ENCODE results near the gene FHOD3. TPM values are rescaled to one million over a fixed set of nuclear protein-coding genes. Genes with fewer than 3 reads are reported as not detected.

The FHOD3 gene
- total RNA-seq, 2 donors from 2014 or later = 19.8 to 24.9 TPM

GRCh38 chr18:36325846-36326245, 28.3 kb downstream of the FHOD3 start:
- Histone ChIP-seq H3K9me3 (no peaks in the 10 kb centered on the region), H3K36me3 (no peaks in the 10 kb centered on the region), H3K4me3 (no peak overlapping the region), H3K27ac (no peak overlapping the region), H3K4me1 (ENCODE audit: control insufficient read depth in 1 of 2, low read depth in 2 of 2) (peaks cover 0 to 9% of the 10 kb centered on the region in 2 donors), H3K27me3 (replicated peaks; ENCODE audit: insufficient read depth) (no peaks in the 10 kb centered on the region)
- no peak for DNase-seq (ENCODE audit: low spot score)
- ATAC-seq (ENCODE audit: insufficient number of reproducible peaks, low FRiP score, low read depth) = no peak
- TF ChIP-seq CTCF (IDR thresholded peaks at IDR 0.05) = no peak

GRCh38 chr18:36326771-36327170, 29.3 kb downstream of the FHOD3 start:
- no peak for TF ChIP-seq CTCF (IDR thresholded peaks at IDR 0.05)
- Histone ChIP-seq H3K9me3 (no peaks in the 10 kb centered on the region), H3K36me3 (no peaks in the 10 kb centered on the region), H3K4me1 (ENCODE audit: control insufficient read depth in 1 of 2, low read depth in 2 of 2) (peaks cover 0 to 9% of the 10 kb centered on the region in 2 donors), H3K4me3 (no peak overlapping the region), H3K27me3 (replicated peaks; ENCODE audit: insufficient read depth) (no peaks in the 10 kb centered on the region), H3K27ac (no peak overlapping the region)
- DNase-seq (ENCODE audit: low spot score) (no peak), ATAC-seq (ENCODE audit: insufficient number of reproducible peaks, low FRiP score, low read depth) (no peak)

GRCh38 chr18:36327352-36328316, 30.1 kb downstream of the FHOD3 start:
- H3K27ac ChIP-seq = no peak overlapping the region
- no peaks in the 10 kb centered on the region for H3K36me3 ChIP-seq
- H3K4me1 ChIP-seq (ENCODE audit: control insufficient read depth in 1 of 2, low read depth in 2 of 2) = peaks cover 0 to 9% of the 10 kb centered on the region in 2 donors
- H3K9me3 ChIP-seq = no peaks in the 10 kb centered on the region
- no peaks in the 10 kb centered on the region for H3K27me3 ChIP-seq (replicated peaks; ENCODE audit: insufficient read depth)
- no peak for ATAC-seq (ENCODE audit: insufficient number of reproducible peaks, low FRiP score, low read depth)
- H3K4me3 ChIP-seq = no peak overlapping the region
- no peak for TF ChIP-seq CTCF (IDR thresholded peaks at IDR 0.05)
- no peak for DNase-seq (ENCODE audit: low spot score)

GRCh38 chr18:36328385-36328858, 30.9 kb downstream of the FHOD3 start:
- no peak for DNase-seq (ENCODE audit: low spot score)
- no peaks in the 10 kb centered on the region for H3K9me3 ChIP-seq
- no peak for TF ChIP-seq CTCF (IDR thresholded peaks at IDR 0.05)
- H3K4me3 ChIP-seq = no peak overlapping the region
- peaks cover 0 to 9% of the 10 kb centered on the region in 2 donors for H3K4me1 ChIP-seq (ENCODE audit: control insufficient read depth in 1 of 2, low read depth in 2 of 2)
- no peaks in the 10 kb centered on the region for H3K27me3 ChIP-seq (replicated peaks; ENCODE audit: insufficient read depth)
- no peak for ATAC-seq (ENCODE audit: insufficient number of reproducible peaks, low FRiP score, low read depth)
- H3K36me3 ChIP-seq = no peaks in the 10 kb centered on the region
- H3K27ac ChIP-seq = no peak overlapping the region

- Histone ChIP-seq H3K36me3 (no peaks in the 10 kb centered on the region), H3K4me1 (ENCODE audit: control insufficient read depth in 1 of 2, low read depth in 2 of 2) (peaks cover 0 to 9% of the 10 kb centered on the region in 2 donors), H3K27me3 (replicated peaks; ENCODE audit: insufficient read depth) (no peaks in the 10 kb centered on the region), H3K4me3 (no peak overlapping the region), H3K9me3 (no peaks in the 10 kb centered on the region), H3K27ac (no peak overlapping the region)
- ATAC-seq (ENCODE audit: insufficient number of reproducible peaks, low FRiP score, low read depth) = no peak
- no peak for DNase-seq (ENCODE audit: low spot score)
- no peak for TF ChIP-seq CTCF (IDR thresholded peaks at IDR 0.05)
Measured at GRCh38 chr18:36328916-36329315, 31.4 kb downstream of the FHOD3 start.
